ENCODE results near the gene PPP1R7. TPM values are rescaled to one million over a fixed set of nuclear protein-coding genes. Genes with fewer than 3 reads are reported as not detected.

PPP1R7 gene
- total and polyA plus RNA-seq, 8 donors = 22.8 to 126 (median 54.6) TPM

DNA sequence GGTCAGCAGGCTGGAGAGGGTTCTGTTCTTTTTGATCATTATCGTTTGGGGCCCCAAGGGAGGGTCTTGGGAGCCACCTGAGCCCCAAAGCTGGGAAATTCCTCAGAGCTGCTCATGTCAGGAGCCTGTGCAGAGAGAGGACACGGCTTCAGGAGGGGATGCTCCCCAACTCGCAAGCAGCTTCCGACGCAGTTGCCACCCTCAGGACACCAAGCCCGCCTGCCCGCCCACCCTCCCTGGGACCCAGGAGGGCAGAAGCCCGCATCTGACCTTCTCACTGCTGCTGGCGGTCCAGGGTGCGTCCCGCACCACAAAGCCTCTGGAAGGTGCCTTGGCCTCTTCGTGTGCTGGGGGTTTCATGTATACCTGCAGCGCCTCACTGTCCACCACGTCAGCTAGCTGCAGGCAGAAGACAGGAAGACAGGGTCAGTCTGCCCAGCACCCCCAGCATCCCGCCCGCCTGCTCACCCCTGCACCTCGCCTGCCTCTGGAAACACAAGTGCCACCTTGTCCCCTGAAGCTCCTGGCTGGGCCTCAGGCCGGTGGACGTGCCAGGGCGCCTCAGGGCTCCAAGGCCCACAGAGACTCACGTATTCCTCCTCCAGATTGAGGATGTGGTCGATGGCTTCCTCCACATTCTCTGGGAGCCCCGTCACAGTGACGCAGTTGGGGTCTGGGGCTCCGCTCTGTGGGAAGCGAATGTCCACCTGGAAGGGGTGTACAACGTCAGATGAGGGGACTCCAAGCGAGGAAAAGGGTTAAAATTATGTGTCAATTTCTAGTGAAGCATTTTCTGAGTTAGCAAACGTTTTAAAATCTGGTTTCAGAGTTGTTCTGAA is 79.5 kb downstream of the PPP1R7 start:
- DNase-seq = no peak
- H3K9me3 ChIP-seq = no peaks in the 10 kb centered on the region
- peaks cover 0 to 2% (median 1%) of the 10 kb centered on the region in 4 donors for H3K4me1 ChIP-seq
- peaks cover 76 to 100% (median 97%) of the 10 kb centered on the region in 4 donors for H3K36me3 ChIP-seq
- H3K4me3 ChIP-seq = no peak overlapping the region
- TF ChIP-seq POLR2A (IDR thresholded peaks at IDR 0.05) (no peak), EP300 (IDR thresholded peaks at IDR 0.05) (no peak)
- TF ChIP-seq, protein P1, sequence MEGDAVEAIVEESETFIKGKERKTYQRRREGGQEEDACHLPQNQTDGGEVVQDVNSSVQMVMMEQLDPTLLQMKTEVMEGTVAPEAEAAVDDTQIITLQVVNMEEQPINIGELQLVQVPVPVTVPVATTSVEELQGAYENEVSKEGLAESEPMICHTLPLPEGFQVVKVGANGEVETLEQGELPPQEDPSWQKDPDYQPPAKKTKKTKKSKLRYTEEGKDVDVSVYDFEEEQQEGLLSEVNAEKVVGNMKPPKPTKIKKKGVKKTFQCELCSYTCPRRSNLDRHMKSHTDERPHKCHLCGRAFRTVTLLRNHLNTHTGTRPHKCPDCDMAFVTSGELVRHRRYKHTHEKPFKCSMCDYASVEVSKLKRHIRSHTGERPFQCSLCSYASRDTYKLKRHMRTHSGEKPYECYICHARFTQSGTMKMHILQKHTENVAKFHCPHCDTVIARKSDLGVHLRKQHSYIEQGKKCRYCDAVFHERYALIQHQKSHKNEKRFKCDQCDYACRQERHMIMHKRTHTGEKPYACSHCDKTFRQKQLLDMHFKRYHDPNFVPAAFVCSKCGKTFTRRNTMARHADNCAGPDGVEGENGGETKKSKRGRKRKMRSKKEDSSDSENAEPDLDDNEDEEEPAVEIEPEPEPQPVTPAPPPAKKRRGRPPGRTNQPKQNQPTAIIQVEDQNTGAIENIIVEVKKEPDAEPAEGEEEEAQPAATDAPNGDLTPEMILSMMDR (IDR thresholded peaks at IDR 0.05) = no peak
- intact Hi-C loops (cut with DNase I; ENCODE audit: low total_unique reads) = no loop called here
- no peaks in the 10 kb centered on the region for H3K27me3 ChIP-seq
- H3K27ac ChIP-seq = no peak overlapping the region
- WGBS, 5 donors = 91 to 92% (median 91%) methylated on average over 21 to 29 of the region's 29 CpGs

DNA sequence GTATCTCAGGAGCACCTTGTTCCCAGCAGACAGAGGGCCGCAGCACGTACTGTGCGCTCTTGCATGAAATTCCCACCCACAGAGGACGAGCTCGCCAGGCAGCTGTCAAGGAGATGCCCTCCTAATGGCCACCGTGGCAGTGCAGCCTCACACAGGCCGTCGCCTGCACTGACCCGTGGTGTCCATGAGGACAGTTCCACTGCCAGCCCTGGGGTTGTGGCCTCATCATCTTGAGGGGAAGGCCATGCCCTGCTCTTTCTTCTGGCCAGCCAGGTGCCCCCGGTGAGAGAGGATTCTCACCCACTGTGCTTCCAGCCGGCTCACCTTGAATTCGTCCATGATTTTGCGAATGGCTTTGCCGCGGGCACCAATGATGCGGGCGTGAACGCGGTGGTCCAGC is 80.2 kb downstream of the PPP1R7 start:
- intact Hi-C loops (cut with DNase I; ENCODE audit: low total_unique reads) = no loop called here
- 95 to 98% (median 96%) methylated on average over 8 to 19 of the region's 19 CpGs for WGBS, 5 donors
- H3K36me3 ChIP-seq = peaks cover 83 to 100% (median 99%) of the 10 kb centered on the region in 4 donors

GRCh38 chr2:241232736-241233575 is 82.7 kb downstream of the PPP1R7 start:
- Histone ChIP-seq H3K4me1 (no peaks in the 10 kb centered on the region), H3K27me3 (no peaks in the 10 kb centered on the region), H3K9me3 (no peaks in the 10 kb centered on the region), H3K36me3 (peaks cover 100% of the 10 kb centered on the region in 4 donors), H3K27ac (no peak overlapping the region), H3K4me3 (no peak overlapping the region)
- DNase-seq = no peak
- intact Hi-C loops (cut with DNase I; ENCODE audit: low total_unique reads) = no loop called here
- TF ChIP-seq, protein P1 (IDR thresholded peaks at IDR 0.05) = no peak
- no peak for TF ChIP-seq EP300 (IDR thresholded peaks at IDR 0.05)
- TF ChIP-seq POLR2AphosphoS5 (IDR thresholded peaks at IDR 0.05) = no peak
- no peak for TF ChIP-seq POLR2A (IDR thresholded peaks at IDR 0.05)
- WGBS, 5 donors = 79 to 85% (median 81%) methylated on average over 12 to 13 of the region's 13 CpGs

More for the DNA sequence above, 80.2 kb downstream of the PPP1R7 start:
- no peak for TF ChIP-seq EP300 (IDR thresholded peaks at IDR 0.05)
- TF ChIP-seq, protein P1 (IDR thresholded peaks at IDR 0.05) = no peak
- no peak for TF ChIP-seq POLR2A (IDR thresholded peaks at IDR 0.05)
- TF ChIP-seq POLR2AphosphoS5 (IDR thresholded peaks at IDR 0.05) = no peak
- no peaks in the 10 kb centered on the region for H3K4me1 ChIP-seq
- H3K9me3 ChIP-seq = no peaks in the 10 kb centered on the region
- no peak overlapping the region for H3K4me3 ChIP-seq
- DNase-seq = no peak
- H3K27me3 ChIP-seq = no peaks in the 10 kb centered on the region
- H3K27ac ChIP-seq = no peak overlapping the region

Small RNA genes lying within 50 kb of the gene (small RNA-seq; reads per million reads assigned to genes)
- gene AC005237.2 = 0 reads per million in 4 donors

Other genes with a start within 250 kb of the PPP1R7 start
- 1 to 10 TPM in 1 of 5 donors, not detected in 4; 4.9 TPM for gene CROCC2, start 244.1 kb upstream of the PPP1R7 start, total RNA-seq
- under 1 TPM in 1 of 3 donors, not detected in 2; 0.03 TPM for gene CROCC2, start 244.1 kb upstream of the PPP1R7 start, polyA plus RNA-seq
- 100 to 1,000 TPM in 1 of 5 donors, 10 to 100 TPM in 4; 11.4 to 106 (median 22.7) TPM for gene SNED1, start 151.8 kb upstream of the PPP1R7 start, total RNA-seq
- 1 to 10 TPM; 2.0 to 2.7 (median 2.3) TPM for gene SNED1, start 151.8 kb upstream of the PPP1R7 start, polyA plus RNA-seq
- gene MTERF4, start 48.2 kb upstream of the PPP1R7 start, total RNA-seq = 10 to 100 TPM in 4 of 5 donors, 1 to 10 TPM in 1; 3.2 to 85.7 (median 40.9) TPM
- gene MTERF4, start 48.2 kb upstream of the PPP1R7 start, polyA plus RNA-seq = 10 to 100 TPM; 19.4 to 28.6 (median 24.3) TPM
- gene PASK, start 995 bp upstream of the PPP1R7 start, total RNA-seq = 10 to 100 TPM in 3 of 5 donors, 1 to 10 TPM in 1, under 1 TPM in 1; 0.58 to 56.7 (median 10.5) TPM
- 1 to 10 TPM; 1.3 to 6.5 (median 4.0) TPM for gene PASK, start 995 bp upstream of the PPP1R7 start, polyA plus RNA-seq
- 100 to 1,000 TPM in 1 of 5 donors, 10 to 100 TPM in 2, 1 to 10 TPM in 2; 4.6 to 138 (median 61.3) TPM for gene ANO7, start 38.2 kb downstream of the PPP1R7 start, total RNA-seq
- 1 to 10 TPM in 2 of 3 donors, under 1 TPM in 1; 0.48 to 2.0 (median 2.0) TPM for gene ANO7, start 38.2 kb downstream of the PPP1R7 start, polyA plus RNA-seq
- 100 to 1,000 TPM; 350 to 752 (median 530) TPM for gene HDLBP, start 165.2 kb downstream of the PPP1R7 start, total RNA-seq
- gene HDLBP, start 165.2 kb downstream of the PPP1R7 start, polyA plus RNA-seq = 100 to 1,000 TPM; 171 to 207 (median 173) TPM
- gene SEPTIN2, start 165.5 kb downstream of the PPP1R7 start, total RNA-seq = 100 to 1,000 TPM in 4 of 5 donors, 10 to 100 TPM in 1; 88.7 to 603 (median 272) TPM
- gene SEPTIN2, start 165.5 kb downstream of the PPP1R7 start, polyA plus RNA-seq = 100 to 1,000 TPM; 104 to 169 (median 164) TPM
- gene FARP2, start 205.8 kb downstream of the PPP1R7 start, total RNA-seq = 100 to 1,000 TPM in 3 of 5 donors, 10 to 100 TPM in 2; 54.2 to 260 (median 108) TPM
- 10 to 100 TPM; 15.8 to 35.6 (median 20.0) TPM for gene FARP2, start 205.8 kb downstream of the PPP1R7 start, polyA plus RNA-seq